Fibroblast of the aortic adventitia (primary cell): ENCODE data around the gene ARHGEF7. TPM values are rescaled to one million over a fixed set of nuclear protein-coding genes. Genes with fewer than 3 reads are reported as not detected.
A peak's percentile ranks its signal among the peaks of the same experiment; 100 is the strongest.

ENCODE experiments used
- DNase-seq: peaks from one replicate; pipeline ENCODE4 v3.0.0-alpha.2; 2010; ENCODE audit warnings: low read depth
- H3K4me3 ChIP-seq: 2 replicates; pipeline ENCODE4 v1.5.1; 2011; ENCODE audit warnings: low read depth, mild to moderate bottlenecking, control low read depth, low read length, moderate library complexity
- total RNA-seq: library from RNA; depleted of rRNA; stranded (reverse); fragments of >200 nt; gene quantifications from 2 replicates; pipeline ENCODE4 v1.2.3, GENCODE V29; 2012; ENCODE audit warnings: low replicate concordance
- TF ChIP-seq, protein P1 (sequence below): IDR thresholded peaks from 2 replicates; pipeline ENCODE4 v1.5.1; 2011; ENCODE audit warnings: mild to moderate bottlenecking, low read length, control low read depth, inconsistent platforms; ENCODE audit not compliant: insufficient read depth

The ARHGEF7 gene
- total RNA-seq, 1 donor: 35.9 TPM

DNA sequence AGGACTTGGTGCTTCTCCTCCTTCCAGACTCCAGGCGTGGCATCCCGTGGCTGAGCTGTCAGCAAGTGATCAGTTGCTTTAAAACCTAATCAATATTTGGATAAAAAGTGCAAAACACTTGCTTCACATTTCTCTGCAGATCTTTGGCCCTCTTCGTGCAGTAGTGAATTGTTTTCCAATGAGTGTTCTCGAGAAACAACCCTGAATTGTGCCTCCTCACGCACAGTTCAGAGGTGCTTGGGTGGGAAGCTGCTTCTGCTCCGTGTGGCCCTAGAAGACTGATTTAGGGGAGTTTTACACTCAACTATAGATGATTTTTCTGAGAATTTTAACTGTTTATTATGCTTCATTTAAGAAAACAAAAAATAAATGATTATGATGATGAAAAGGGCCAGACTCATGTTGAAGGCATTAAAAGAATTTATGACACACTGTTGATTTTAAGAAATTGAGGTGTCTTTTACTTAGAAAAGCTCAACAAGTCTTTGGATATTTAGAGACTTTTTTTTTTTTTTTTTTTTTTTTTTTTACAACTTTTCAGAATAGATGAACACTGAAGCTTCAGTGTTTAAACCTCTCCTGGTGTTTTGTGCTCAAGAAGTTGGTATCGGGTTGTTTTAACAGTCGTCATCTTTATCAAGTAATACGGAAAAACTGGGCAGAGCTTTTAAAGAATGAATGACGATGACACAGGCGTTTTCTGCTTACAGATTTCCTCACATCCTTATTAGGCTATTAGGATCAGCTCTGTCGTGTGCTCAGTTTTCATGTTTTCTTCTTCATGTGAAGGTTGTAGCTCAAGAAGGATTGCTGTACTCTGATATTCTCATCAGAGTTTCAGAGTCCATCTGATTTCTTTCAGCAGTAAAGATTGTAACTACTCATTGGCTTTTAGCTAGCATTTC is 165.8 kb downstream of the ARHGEF7 start:
- peak; percentile 55 for DNase-seq
- H3K4me3 ChIP-seq: no peak overlapping the region
- TF ChIP-seq, protein P1, sequence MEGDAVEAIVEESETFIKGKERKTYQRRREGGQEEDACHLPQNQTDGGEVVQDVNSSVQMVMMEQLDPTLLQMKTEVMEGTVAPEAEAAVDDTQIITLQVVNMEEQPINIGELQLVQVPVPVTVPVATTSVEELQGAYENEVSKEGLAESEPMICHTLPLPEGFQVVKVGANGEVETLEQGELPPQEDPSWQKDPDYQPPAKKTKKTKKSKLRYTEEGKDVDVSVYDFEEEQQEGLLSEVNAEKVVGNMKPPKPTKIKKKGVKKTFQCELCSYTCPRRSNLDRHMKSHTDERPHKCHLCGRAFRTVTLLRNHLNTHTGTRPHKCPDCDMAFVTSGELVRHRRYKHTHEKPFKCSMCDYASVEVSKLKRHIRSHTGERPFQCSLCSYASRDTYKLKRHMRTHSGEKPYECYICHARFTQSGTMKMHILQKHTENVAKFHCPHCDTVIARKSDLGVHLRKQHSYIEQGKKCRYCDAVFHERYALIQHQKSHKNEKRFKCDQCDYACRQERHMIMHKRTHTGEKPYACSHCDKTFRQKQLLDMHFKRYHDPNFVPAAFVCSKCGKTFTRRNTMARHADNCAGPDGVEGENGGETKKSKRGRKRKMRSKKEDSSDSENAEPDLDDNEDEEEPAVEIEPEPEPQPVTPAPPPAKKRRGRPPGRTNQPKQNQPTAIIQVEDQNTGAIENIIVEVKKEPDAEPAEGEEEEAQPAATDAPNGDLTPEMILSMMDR: no peak

DNA sequence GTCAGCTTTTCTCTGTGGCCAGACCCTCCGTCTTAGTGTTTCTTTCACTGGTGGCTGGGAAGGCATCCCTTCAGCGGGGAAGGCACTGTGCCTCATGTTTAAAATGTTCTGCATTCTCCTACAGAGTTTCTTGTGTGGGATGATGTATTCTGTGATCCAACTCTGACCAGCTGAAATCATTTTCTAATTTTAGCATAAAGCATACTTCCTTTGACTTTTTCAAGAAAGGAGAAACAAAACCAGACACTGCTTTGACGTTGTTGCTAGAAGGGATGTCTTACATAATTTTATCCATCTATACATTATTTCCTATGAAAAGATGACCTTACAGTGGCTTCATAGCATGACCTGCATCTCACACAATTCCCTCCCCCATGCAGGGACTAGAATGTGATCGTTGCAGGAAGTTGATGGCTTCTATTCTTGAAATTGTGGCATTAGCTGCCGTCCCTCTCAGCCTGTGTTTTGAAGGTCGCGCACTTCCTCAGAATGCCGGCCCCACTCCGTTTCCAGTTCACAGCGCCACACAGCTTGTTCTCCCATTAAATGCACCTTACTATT is 166.7 kb downstream of the ARHGEF7 start:
- DNase-seq: peak; percentile 57
- TF ChIP-seq, protein P1: no peak
- H3K4me3 ChIP-seq: no peak overlapping the region

DNA sequence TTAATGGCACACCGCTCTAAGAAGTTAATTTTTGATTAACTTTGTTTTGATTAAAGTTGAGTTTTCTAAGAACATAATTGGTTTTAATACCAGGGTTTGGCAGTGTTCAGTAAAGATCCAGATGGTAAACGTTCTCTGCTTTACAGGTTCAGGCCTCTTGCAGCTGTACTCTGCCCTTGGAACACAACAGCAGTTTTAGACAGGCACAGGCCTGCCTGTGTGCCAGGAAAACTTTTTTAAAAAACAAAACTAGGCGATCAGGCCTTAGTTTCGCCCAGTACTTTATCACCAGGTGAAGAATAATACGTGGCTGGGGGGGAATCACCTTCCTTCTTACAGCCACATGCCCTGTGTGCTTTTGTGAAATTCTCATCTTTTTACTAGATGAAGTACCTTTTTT is 167.3 kb downstream of the ARHGEF7 start:
- TF ChIP-seq, protein P1: no peak
- no peak for DNase-seq
- no peak overlapping the region for H3K4me3 ChIP-seq

DNA sequence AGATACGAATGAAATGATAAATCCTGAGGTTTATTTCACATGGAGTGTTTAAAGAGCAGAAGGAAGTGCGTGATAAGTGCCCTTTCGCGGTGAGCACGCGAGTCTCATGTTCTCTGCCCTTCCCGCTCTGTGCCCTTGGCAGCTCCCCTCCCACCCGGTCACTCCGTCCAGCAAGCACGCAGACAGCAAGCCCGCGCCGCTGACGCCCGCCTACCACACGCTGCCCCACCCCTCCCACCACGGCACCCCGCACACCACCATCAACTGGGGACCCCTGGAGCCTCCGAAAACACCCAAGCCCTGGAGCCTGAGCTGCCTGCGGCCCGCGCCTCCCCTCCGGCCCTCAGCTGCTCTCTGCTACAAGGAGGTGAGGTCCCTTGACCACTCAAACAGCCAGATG is 167.9 kb downstream of the ARHGEF7 start:
- TF ChIP-seq, protein P1: no peak
- H3K4me3 ChIP-seq: no peak overlapping the region
- no peak for DNase-seq

DNA sequence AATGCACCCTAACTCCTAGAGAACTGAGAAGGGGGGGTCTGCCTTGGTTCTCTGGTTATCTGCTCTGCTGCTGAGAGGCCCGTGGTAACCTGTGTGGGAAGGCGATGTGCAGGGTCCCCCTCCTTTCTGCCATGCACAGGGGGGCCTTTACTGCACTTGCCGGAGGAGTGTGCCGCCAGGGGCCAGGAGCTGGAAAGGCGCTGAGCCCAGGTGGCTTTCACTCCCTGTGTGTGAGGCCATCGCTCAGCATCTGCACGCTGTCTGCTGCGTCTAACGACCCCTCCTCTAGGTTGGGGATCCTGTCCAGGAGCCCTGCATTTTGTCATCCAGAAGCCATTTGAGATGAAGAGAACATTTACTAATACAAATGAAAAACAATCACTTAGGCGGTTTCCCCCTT is 168.3 kb downstream of the ARHGEF7 start:
- TF ChIP-seq, protein P1: no peak
- no peak overlapping the region for H3K4me3 ChIP-seq
- DNase-seq: no peak

DNA sequence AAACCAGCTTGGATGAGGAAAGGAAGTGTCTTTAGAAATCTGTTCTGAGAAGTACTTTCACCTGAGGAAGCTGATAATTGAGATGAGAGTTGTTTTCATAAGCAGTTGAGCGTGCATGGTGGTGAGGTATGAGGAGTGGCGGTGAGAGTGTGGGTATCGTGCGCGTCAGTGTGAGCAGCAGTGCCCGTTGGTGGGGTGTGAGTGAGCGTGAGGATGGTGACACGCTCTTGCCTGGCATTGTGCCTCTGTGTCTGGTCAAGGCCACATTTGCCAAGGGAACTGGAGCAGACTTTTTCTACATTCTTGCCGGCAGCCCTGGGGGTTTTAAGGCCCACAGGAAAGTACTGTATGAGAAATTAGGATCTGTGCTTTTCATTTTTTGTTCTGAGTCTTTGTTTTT is 168.9 kb downstream of the ARHGEF7 start:
- TF ChIP-seq, protein P1: no peak
- no peak for DNase-seq
- no peak overlapping the region for H3K4me3 ChIP-seq

DNA sequence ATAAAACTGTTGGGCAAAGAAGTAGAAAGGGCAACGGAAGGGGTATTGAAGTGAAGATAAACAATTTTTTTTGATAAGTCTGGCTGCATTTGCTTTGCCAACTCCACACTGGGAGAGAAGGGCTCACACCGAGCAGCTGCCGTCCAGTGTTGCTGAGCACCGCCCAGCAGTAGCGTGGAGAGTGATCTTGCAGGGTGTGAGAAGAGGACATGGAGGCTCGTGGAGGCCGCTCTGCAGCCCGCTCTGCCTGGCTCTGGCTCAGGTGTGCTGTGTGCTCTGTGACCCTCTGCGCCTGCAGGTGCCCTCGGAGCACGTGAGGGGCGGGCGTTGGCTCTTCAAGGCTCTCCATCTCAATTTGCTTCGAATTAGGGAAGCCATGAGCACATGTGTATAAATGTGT is 169.5 kb downstream of the ARHGEF7 start:
- no peak overlapping the region for H3K4me3 ChIP-seq
- TF ChIP-seq, protein P1: no peak
- no peak for DNase-seq
